HL-60 (cell line): Measurements from ENCODE around the gene HHIP.

Source experiments
- DNase-seq, 2 experiments: peaks; one replicate each; pipeline ENCODE4 v3.0.0-alpha.2; 2010 to 2020; ENCODE audit warnings: low read depth in 1 of 2, low spot score in 1 of 2
- H3K27ac ChIP-seq: fragments of 250-450 bp; sonication (Bioruptor Pico); replicated peaks from 2 replicates; pipeline ENCODE4 v1.5.1; 2020; ENCODE audit warnings: mild to moderate bottlenecking, moderate library complexity
- H3K27me3 ChIP-seq: fragments of 250-450 bp; sonication (Bioruptor Pico); 2 replicates; pipeline ENCODE4 v1.5.1; 2021; ENCODE audit warnings: mild to moderate bottlenecking, moderate library complexity; ENCODE audit not compliant: insufficient read depth, poor library complexity, severe bottlenecking
- H3K4me3 ChIP-seq: replicated peaks from 2 replicates; pipeline ENCODE4 v1.5.1; 2011; ENCODE audit warnings: mild to moderate bottlenecking, control low read depth, low read length; ENCODE audit not compliant: insufficient read depth
- GABPA ChIP-seq: IDR thresholded peaks from 2 replicates; pipeline ENCODE4 v1.6.1; 2012; ENCODE audit warnings: low read depth
- POLR2AphosphoS5 ChIP-seq: IDR thresholded peaks from 2 replicates; pipeline ENCODE4 v1.6.1; 2012; ENCODE audit warnings: low read depth
- SPI1 ChIP-seq: IDR thresholded peaks from 2 replicates; pipeline ENCODE4 v1.6.1; 2012; ENCODE audit warnings: low read depth, mild to moderate bottlenecking, borderline replicate concordance
- TF ChIP-seq, protein P1 (sequence below): IDR thresholded peaks from one replicate; pipeline ENCODE4 v1.5.1; 2011; ENCODE audit warnings: low read length, control low read depth, inconsistent platforms; ENCODE audit not compliant: insufficient read depth
- TF ChIP-seq, protein P2 (sequence below): IDR thresholded peaks from 2 replicates; pipeline ENCODE4 v1.6.1; 2012; ENCODE audit warnings: low read depth; ENCODE audit not compliant: insufficient replicate concordance

The HHIP gene

DNA sequence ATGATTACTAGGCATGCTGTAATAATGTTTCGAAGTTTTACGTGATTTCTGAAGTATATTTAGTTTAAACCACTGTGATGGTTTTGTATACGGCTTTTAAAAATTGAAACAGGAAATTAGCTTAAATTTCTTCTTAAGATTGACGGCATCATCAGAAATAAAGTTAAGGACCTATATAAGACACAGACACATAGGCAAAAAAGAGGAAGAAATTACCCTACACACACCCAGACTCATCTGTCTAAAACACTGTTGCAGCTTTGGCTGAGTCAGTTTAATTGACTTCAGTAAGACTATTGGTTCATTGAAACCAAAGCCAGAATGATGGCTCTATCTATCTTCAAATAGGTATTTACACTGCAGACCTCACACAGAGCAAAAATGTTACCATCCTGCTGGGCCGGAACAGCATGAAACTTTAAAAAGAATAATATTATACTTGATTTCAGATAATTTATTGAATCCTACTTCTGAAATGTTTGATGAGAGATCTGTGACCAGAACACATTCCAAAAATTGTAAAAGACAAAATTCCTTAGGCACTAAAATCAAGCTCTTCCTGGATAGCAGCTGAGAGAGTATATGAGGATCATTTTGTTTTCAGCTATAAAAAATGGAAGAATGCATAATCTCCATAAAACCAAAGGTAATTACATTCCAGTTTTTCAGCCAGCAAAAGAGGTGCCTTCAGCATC is 4.5 kb downstream of the HHIP start:
- no peak overlapping the region for H3K4me3 ChIP-seq
- no peak for DNase-seq
- TF ChIP-seq GABPA (no peak), SPI1 (no peak), POLR2AphosphoS5 (no peak)
- TF ChIP-seq, protein P1, sequence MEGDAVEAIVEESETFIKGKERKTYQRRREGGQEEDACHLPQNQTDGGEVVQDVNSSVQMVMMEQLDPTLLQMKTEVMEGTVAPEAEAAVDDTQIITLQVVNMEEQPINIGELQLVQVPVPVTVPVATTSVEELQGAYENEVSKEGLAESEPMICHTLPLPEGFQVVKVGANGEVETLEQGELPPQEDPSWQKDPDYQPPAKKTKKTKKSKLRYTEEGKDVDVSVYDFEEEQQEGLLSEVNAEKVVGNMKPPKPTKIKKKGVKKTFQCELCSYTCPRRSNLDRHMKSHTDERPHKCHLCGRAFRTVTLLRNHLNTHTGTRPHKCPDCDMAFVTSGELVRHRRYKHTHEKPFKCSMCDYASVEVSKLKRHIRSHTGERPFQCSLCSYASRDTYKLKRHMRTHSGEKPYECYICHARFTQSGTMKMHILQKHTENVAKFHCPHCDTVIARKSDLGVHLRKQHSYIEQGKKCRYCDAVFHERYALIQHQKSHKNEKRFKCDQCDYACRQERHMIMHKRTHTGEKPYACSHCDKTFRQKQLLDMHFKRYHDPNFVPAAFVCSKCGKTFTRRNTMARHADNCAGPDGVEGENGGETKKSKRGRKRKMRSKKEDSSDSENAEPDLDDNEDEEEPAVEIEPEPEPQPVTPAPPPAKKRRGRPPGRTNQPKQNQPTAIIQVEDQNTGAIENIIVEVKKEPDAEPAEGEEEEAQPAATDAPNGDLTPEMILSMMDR: no peak
- TF ChIP-seq, protein P2, sequence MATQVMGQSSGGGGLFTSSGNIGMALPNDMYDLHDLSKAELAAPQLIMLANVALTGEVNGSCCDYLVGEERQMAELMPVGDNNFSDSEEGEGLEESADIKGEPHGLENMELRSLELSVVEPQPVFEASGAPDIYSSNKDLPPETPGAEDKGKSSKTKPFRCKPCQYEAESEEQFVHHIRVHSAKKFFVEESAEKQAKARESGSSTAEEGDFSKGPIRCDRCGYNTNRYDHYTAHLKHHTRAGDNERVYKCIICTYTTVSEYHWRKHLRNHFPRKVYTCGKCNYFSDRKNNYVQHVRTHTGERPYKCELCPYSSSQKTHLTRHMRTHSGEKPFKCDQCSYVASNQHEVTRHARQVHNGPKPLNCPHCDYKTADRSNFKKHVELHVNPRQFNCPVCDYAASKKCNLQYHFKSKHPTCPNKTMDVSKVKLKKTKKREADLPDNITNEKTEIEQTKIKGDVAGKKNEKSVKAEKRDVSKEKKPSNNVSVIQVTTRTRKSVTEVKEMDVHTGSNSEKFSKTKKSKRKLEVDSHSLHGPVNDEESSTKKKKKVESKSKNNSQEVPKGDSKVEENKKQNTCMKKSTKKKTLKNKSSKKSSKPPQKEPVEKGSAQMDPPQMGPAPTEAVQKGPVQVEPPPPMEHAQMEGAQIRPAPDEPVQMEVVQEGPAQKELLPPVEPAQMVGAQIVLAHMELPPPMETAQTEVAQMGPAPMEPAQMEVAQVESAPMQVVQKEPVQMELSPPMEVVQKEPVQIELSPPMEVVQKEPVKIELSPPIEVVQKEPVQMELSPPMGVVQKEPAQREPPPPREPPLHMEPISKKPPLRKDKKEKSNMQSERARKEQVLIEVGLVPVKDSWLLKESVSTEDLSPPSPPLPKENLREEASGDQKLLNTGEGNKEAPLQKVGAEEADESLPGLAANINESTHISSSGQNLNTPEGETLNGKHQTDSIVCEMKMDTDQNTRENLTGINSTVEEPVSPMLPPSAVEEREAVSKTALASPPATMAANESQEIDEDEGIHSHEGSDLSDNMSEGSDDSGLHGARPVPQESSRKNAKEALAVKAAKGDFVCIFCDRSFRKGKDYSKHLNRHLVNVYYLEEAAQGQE: no peak
- H3K27ac ChIP-seq: no peak overlapping the region
- H3K27me3 ChIP-seq: peaks cover 22% of the 10 kb centered on the region

DNA sequence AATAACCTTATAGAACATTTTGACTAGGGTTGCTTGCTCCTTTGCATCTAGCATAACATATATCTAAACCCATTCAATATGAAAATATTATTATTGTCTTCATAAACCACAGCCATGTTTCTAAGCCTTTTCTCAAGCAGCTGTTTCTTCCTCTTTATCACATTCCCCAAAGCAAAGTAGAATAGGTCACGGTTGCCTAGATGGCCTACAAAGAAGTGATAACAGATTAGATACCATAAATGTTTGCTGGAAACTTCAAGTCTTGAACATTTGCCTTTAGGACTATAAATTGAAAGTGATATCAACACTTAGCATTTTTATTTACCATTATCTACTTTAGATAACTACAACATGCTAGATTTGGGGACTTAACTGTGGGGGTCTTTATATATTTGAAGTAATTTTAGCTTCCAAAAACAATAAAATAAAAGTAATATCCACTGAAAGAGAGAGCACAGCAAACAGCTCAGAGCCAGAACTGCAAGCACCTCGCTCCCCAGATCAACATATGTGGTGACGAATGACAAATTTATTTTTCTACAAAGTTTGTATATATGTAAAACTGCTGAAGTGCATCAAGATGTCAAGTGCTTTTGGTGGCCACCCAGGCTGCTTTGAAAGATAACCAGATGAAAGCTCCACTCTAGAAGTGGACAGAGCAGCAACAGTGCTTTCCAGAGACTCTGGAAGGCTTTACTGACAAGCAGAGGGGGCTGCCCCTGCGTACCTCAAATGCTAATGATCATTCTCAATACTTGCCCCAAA is 8.0 kb downstream of the HHIP start:
- TF ChIP-seq, protein P1: no peak
- no peak for TF ChIP-seq SPI1
- TF ChIP-seq, protein P2: no peak
- TF ChIP-seq POLR2AphosphoS5: no peak
- TF ChIP-seq GABPA: no peak
- no peak overlapping the region for H3K27ac ChIP-seq
- H3K4me3 ChIP-seq: no peak overlapping the region
- no peak for DNase-seq
- H3K27me3 ChIP-seq: peaks cover 3% of the 10 kb centered on the region

DNA sequence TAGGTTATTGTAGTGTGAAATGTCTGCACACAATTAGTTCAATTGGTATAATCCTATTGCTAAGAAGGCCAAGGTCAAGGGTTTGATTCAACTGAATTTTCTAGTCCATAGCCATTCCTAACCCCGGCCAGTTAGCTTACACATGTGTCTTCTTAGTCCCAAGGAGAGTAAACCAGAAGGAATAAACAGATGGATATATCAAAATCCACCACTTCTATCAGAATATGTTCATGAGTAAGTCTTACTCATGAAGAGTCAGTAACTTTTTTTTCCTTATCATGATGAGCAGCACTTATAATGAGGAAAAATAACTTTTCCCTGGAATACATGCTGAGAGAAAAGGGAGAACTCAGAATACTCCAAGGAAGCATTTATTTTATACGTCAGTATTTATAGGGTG is 9.5 kb downstream of the HHIP start:
- H3K27ac ChIP-seq: no peak overlapping the region
- H3K27me3 ChIP-seq: peaks cover 3% of the 10 kb centered on the region
- no peak for DNase-seq
- TF ChIP-seq GABPA (no peak), POLR2AphosphoS5 (no peak), SPI1 (no peak)
- TF ChIP-seq, protein P2: no peak
- TF ChIP-seq, protein P1: no peak
- H3K4me3 ChIP-seq: no peak overlapping the region
